Natural killer cell (primary cell): ENCODE data around the gene MMP12. TPM values are rescaled to one million over a fixed set of nuclear protein-coding genes. Genes with fewer than 3 reads are reported as not detected.

Experiments
- ATAC-seq, 3 donors: fragments of 150-1000 bp in 2 of 3; fragments of 200-7000 bp in 1 of 3; cut with Tn5 transposase; 1 replicate in 1 of 3; 2 replicates in 2 of 3; pipeline ENCODE4 v1.10.0; 2021; ENCODE audit warnings: mild to moderate bottlenecking in 2 of 3, moderate library complexity in 2 of 3
- DNase-seq, 2 donors: peaks; one replicate each; pipeline versions ENCODE4 v3.0.0 to v3.0.0-alpha.2; 2013 to 2021; ENCODE audit warnings: mixed read lengths in 1 of 2
- H3K27ac ChIP-seq: one replicate; pipeline ENCODE4 v1.5.1; 2013; ENCODE audit warnings: mild to moderate bottlenecking, low read length
- H3K27me3 ChIP-seq: one replicate; pipeline ENCODE4 v1.6.1; 2013; ENCODE audit warnings: low read length; ENCODE audit not compliant: control insufficient read depth, insufficient read depth
- H3K36me3 ChIP-seq: one replicate; pipeline ENCODE4 v1.6.1; 2013; ENCODE audit warnings: low read length; ENCODE audit not compliant: control insufficient read depth, insufficient read depth
- H3K4me1 ChIP-seq: one replicate; pipeline ENCODE4 v1.6.1; 2013; ENCODE audit warnings: low read length; ENCODE audit not compliant: control insufficient read depth, insufficient read depth
- H3K4me3 ChIP-seq: one replicate; pipeline ENCODE4 v1.5.1; 2013; ENCODE audit warnings: low read length
- H3K9me3 ChIP-seq: one replicate; pipeline ENCODE4 v1.6.1; 2013; ENCODE audit warnings: low read length; ENCODE audit not compliant: control insufficient read depth, insufficient read depth
- H3K27ac Mint-ChIP-seq, 2 donors: one replicate each; pipeline ENCODE4 v1.8.0; 2022; ENCODE audit warnings: mild to moderate bottlenecking in 2 of 2, mixed read lengths in 2 of 2, moderate library complexity in 1 of 2
- H3K27me3 Mint-ChIP-seq, 2 donors: one replicate each; pipeline ENCODE4 v1.8.0; 2022; ENCODE audit warnings: low read depth in 2 of 2, mixed read lengths in 2 of 2
- H3K36me3 Mint-ChIP-seq: one replicate; pipeline ENCODE4 v1.8.0; 2022; ENCODE audit warnings: mixed read lengths
- H3K4me1 Mint-ChIP-seq, 2 donors: one replicate each; pipeline ENCODE4 v1.8.0; 2022; ENCODE audit warnings: mixed read lengths in 2 of 2
- H3K4me3 Mint-ChIP-seq: one replicate; pipeline ENCODE4 v1.8.0; 2022; ENCODE audit warnings: mild to moderate bottlenecking, moderate library complexity, mixed read lengths
- H3K9me3 Mint-ChIP-seq, 2 donors: one replicate each; pipeline ENCODE4 v1.8.0; 2022; ENCODE audit warnings: mixed read lengths in 2 of 2
- WGBS: methylation state at CpG from one replicate; pipeline ENCODE4 v1.1.7; 2013; ENCODE audit warnings: missing lambda C conversion rate; ENCODE audit not compliant: insufficient coverage; 5-methylcytosine and 5-hydroxymethylcytosine counted together
- intact Hi-C: fragments of 100-400 bp; cut with micrococcal nuclease; formaldehyde crosslinking; loops from one replicate; pipeline ENCODE4 v1.14.2; 2022
- total RNA-seq, 4 donors: library from RNA; stranded (reverse); fragments of 120-200 nt in 1 of 4; gene quantifications; one replicate each; pipeline versions ENCODE4 v1.2.3 to v1.2.4, GENCODE V29; 2013 to 2022
- TF ChIP-seq, protein P1 (sequence below): fragments of 200-600 bp; IDR thresholded peaks from one replicate; pipeline ENCODE4 v1.8.0; 2022; ENCODE audit warnings: antibody characterized with exemption

Gene MMP12
- total RNA-seq, 3 donors from 2014 or later (not counting 1 experiment from before 2014, with no cell fraction given), result not detected

DNA sequence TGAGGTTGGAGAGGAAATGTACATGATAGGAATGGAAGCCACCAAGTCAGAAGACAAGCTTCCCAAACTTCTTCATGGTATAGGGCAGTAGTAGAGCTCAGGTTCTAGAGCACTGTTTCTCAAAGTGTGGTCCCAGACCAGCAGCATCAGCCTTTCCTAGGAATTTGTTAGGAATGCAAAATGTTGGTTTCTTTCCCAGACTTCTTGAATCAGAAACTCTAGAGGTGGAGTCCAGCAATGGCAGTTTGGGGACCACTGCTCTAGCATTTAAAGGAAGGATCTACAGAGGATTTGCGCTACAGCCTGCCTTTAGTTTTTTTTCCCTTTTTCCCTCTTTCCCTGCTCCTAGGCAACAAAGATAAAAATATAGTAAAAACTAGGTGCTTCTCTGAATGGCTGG lies 17.0 kb upstream of the MMP12 start:
- Histone ChIP-seq H3K36me3 (no peaks in the 10 kb centered on the region), H3K9me3 (no peaks in the 10 kb centered on the region), H3K4me3 (no peak overlapping the region), H3K4me1 (no peaks in the 10 kb centered on the region), H3K27me3 (no peaks in the 10 kb centered on the region), H3K27ac (no peak overlapping the region)
- no CpG with 5 or more reads among the region's 1 CpG for WGBS
- no peak for DNase-seq
- H3K4me1 Mint-ChIP-seq, result no peaks in the 10 kb centered on the region
- H3K27me3 Mint-ChIP-seq, result peaks cover 0 to 7% of the 10 kb centered on the region in 2 donors
- no peak overlapping the region for H3K4me3 Mint-ChIP-seq
- TF ChIP-seq, protein P1, sequence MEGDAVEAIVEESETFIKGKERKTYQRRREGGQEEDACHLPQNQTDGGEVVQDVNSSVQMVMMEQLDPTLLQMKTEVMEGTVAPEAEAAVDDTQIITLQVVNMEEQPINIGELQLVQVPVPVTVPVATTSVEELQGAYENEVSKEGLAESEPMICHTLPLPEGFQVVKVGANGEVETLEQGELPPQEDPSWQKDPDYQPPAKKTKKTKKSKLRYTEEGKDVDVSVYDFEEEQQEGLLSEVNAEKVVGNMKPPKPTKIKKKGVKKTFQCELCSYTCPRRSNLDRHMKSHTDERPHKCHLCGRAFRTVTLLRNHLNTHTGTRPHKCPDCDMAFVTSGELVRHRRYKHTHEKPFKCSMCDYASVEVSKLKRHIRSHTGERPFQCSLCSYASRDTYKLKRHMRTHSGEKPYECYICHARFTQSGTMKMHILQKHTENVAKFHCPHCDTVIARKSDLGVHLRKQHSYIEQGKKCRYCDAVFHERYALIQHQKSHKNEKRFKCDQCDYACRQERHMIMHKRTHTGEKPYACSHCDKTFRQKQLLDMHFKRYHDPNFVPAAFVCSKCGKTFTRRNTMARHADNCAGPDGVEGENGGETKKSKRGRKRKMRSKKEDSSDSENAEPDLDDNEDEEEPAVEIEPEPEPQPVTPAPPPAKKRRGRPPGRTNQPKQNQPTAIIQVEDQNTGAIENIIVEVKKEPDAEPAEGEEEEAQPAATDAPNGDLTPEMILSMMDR, result no peak
- peaks cover 2 to 5% of the 10 kb centered on the region in 2 donors for H3K9me3 Mint-ChIP-seq
- no peaks in the 10 kb centered on the region for H3K36me3 Mint-ChIP-seq
- no peak for ATAC-seq
- H3K27ac Mint-ChIP-seq, result no peak overlapping the region
- intact Hi-C loops, result no loop called here

DNA sequence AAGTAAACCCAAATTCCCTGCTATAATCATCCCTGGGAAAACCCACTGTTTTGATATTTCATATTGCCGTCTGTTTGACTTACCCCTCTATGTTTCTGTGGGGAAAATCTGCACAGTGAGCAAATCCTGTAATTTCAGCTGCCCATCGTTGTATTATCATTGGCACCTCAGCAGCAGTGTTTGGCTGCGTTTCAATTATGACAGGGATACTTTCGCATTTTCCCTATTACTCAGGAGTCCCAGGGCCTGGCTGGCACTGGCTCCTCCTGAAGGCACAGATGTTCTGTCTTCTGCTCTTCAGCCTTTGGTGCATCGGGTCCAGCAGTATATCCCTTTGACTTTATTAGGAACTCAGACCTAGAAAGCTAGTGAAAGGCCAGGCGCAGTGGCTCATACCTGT lies 12.2 kb upstream of the MMP12 start:
- ATAC-seq (no peak), DNase-seq (no peak)
- Histone ChIP-seq H3K9me3 (no peaks in the 10 kb centered on the region), H3K36me3 (no peaks in the 10 kb centered on the region), H3K4me1 (no peaks in the 10 kb centered on the region), H3K27ac (no peak overlapping the region), H3K27me3 (no peaks in the 10 kb centered on the region), H3K4me3 (no peak overlapping the region)
- TF ChIP-seq, protein P1, result no peak
- peaks cover 0 to 4% of the 10 kb centered on the region in 2 donors for H3K27me3 Mint-ChIP-seq
- 85% methylated on average over 6 of the region's 6 CpGs for WGBS
- no peaks in the 10 kb centered on the region for H3K4me1 Mint-ChIP-seq
- H3K9me3 Mint-ChIP-seq, result no peaks in the 10 kb centered on the region
- intact Hi-C loops, result no loop called here
- H3K27ac Mint-ChIP-seq, result no peak overlapping the region
- H3K4me3 Mint-ChIP-seq, result no peak overlapping the region
- H3K36me3 Mint-ChIP-seq, result no peaks in the 10 kb centered on the region

DNA sequence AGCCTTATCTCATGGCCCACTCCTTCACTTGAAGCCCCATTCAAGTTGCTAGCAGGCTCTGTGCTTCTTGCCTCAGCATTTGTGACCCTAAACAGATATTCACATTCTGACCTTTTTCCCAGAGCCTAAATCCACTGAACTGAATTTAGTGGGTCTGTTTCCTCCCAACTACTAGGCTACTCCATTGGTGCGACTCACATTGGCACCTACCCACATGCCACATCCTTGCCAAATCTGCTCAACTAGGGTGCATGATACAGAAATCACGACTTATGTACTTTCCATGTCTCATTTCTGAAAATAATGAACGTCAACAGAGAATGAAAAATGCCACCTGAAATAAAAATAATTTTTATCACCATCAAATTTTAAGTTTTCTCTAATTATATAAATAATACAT lies 8.4 kb upstream of the MMP12 start:
- Mint-ChIP-seq H3K27me3 (peaks cover 0 to 2% of the 10 kb centered on the region in 2 donors), H3K36me3 (no peaks in the 10 kb centered on the region), H3K4me3 (no peak overlapping the region), H3K27ac (no peak overlapping the region), H3K4me1 (no peaks in the 10 kb centered on the region), H3K9me3 (no peaks in the 10 kb centered on the region)
- no peaks in the 10 kb centered on the region for H3K9me3 ChIP-seq
- no peaks in the 10 kb centered on the region for H3K36me3 ChIP-seq
- H3K27me3 ChIP-seq, result no peaks in the 10 kb centered on the region
- TF ChIP-seq, protein P1, result no peak
- no peak overlapping the region for H3K4me3 ChIP-seq
- no peak overlapping the region for H3K27ac ChIP-seq
- no peaks in the 10 kb centered on the region for H3K4me1 ChIP-seq
- WGBS, result 61% methylated on average over 2 of the region's 3 CpGs
- intact Hi-C loops, result no loop called here
- ATAC-seq, result no peak
- DNase-seq, result no peak

DNA sequence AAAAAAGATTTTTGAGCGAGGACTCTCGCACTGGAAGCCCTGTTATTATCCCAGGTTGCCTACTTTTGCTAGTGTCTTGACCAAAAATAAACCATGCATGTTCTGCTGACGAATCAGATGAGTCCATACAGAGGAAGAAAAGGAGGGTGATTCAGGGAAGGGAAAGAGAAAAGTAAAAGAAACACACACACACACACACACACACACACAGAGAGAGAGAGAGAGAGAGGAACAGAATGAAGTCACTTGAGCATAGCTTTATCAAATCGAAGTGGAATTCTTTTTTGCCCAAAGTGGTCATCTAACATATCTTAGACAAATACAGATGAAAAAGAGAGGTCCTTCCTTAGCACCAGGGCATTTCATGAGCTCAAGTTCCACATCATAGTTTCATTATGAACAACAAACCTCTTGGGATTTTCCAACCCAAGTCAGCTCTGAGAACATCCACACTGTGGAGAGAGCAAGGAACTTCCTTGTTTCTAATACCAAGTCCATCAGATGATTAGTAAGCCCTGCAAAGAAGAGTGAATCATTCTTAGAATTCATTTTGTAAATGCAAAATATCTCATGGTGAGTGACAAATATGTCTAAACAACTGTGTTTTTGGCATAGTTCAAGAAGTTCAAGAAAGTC lies 7.7 kb upstream of the MMP12 start:
- Histone ChIP-seq H3K36me3 (no peaks in the 10 kb centered on the region), H3K27ac (no peak overlapping the region), H3K4me3 (no peak overlapping the region), H3K27me3 (no peaks in the 10 kb centered on the region), H3K9me3 (no peaks in the 10 kb centered on the region), H3K4me1 (no peaks in the 10 kb centered on the region)
- DNase-seq, result no peak
- TF ChIP-seq, protein P1, result no peak
- Mint-ChIP-seq H3K27me3 (peaks cover 0 to 2% of the 10 kb centered on the region in 2 donors), H3K27ac (no peak overlapping the region), H3K4me1 (no peaks in the 10 kb centered on the region), H3K36me3 (no peaks in the 10 kb centered on the region), H3K9me3 (no peaks in the 10 kb centered on the region), H3K4me3 (no peak overlapping the region)
- WGBS, result 87% methylated on average over 3 of the region's 4 CpGs
- ATAC-seq, result no peak
- intact Hi-C loops, result no loop called here
